HEK293 (cell line): Measurements from ENCODE around the gene HEG1.

ENCODE experiments used
- CTCF ChIA-PET: fragments of 350-600 bp; formaldehyde crosslinking; extraction: SDS; loops from one replicate; lab custom pipeline; 2021; ENCODE audit warnings: antibody characterized with exemption; lab: Yijun Ruan, JAX
- POLR2A ChIA-PET: fragments of 300-600 bp; formaldehyde crosslinking; extraction: SDS; loops from one replicate; lab custom pipeline; 2020; ENCODE audit warnings: antibody characterized with exemption, inconsistent platforms; lab: Yijun Ruan, JAX
- H3K27ac ChIP-seq: fragments of 200-500 bp; sonication (Bioruptor generic); 2 replicates; pipeline ENCODE4 v1.5.1; 2014; ENCODE audit warnings: low read depth, low read length, control low read depth, inconsistent platforms; ENCODE audit errors: extremely low read depth
- H3K36me3 ChIP-seq, 2 experiments: fragments of 200-500 bp in 1 of 2; sonication (Bioruptor generic) in 1 of 2; 1 replicate in 1 of 2; 2 replicates in 1 of 2; pipeline ENCODE4 v1.5.1; 2014 to 2017; ENCODE audit warnings: inconsistent platforms in 2 of 2, low read length in 2 of 2; ENCODE audit not compliant: control insufficient read depth in 2 of 2, insufficient read depth in 1 of 2
- H3K4me1 ChIP-seq: fragments of 200-500 bp; sonication (Bioruptor generic); 2 replicates; pipeline ENCODE4 v1.5.1; 2014; ENCODE audit warnings: mild to moderate bottlenecking, low read length, inconsistent platforms; ENCODE audit not compliant: control insufficient read depth, insufficient read depth
- H3K4me3 ChIP-seq: 2 replicates; pipeline ENCODE4 v1.5.1; 2011; ENCODE audit warnings: low read depth, mild to moderate bottlenecking, control low read depth, low read length, moderate library complexity
- H3K9me3 ChIP-seq: fragments of 200-500 bp; sonication (Bioruptor generic); 2 replicates; pipeline ENCODE4 v1.5.1; 2014; ENCODE audit warnings: low read depth, low read length, inconsistent platforms; ENCODE audit not compliant: control insufficient read depth, insufficient read depth
- BCL11A ChIP-seq: fragments of 450-650 bp; formaldehyde crosslinking; IDR thresholded peaks from 2 replicates; pipeline ENCODE4 v1.5.1; 2016; ENCODE audit warnings: low read depth, missing biosample characterization, missing genetic modification characterization
- GLIS1 ChIP-seq: fragments of 450-650 bp; formaldehyde crosslinking; IDR thresholded peaks from 2 replicates; pipeline ENCODE4 v1.5.1; 2016; ENCODE audit warnings: missing biosample characterization, missing genetic modification characterization
- GLIS2 ChIP-seq: fragments of 450-650 bp; formaldehyde crosslinking; IDR thresholded peaks from 2 replicates; pipeline ENCODE4 v1.5.1; 2016; ENCODE audit warnings: missing biosample characterization, missing genetic modification characterization
- KLF17 ChIP-seq: fragments of 450-650 bp; formaldehyde crosslinking; IDR thresholded peaks from 2 replicates; pipeline ENCODE4 v1.5.1; 2016; ENCODE audit warnings: missing biosample characterization, missing genetic modification characterization
- MZF1 ChIP-seq: fragments of 450-650 bp; formaldehyde crosslinking; IDR thresholded peaks from 2 replicates; pipeline ENCODE4 v1.5.1; 2017; ENCODE audit warnings: missing biosample characterization, missing genetic modification characterization, borderline replicate concordance
- PRDM6 ChIP-seq: fragments of 450-650 bp; formaldehyde crosslinking; IDR thresholded peaks from 2 replicates; pipeline ENCODE4 v1.5.1; 2017; ENCODE audit warnings: missing biosample characterization, missing genetic modification characterization
- SP3 ChIP-seq: fragments of 450-650 bp; formaldehyde crosslinking; IDR thresholded peaks from 2 replicates; pipeline ENCODE4 v1.5.1; 2016; ENCODE audit warnings: missing biosample characterization, missing genetic modification characterization
- ZFHX2 ChIP-seq: fragments of 450-650 bp; formaldehyde crosslinking; conservative IDR thresholded peaks from 2 replicates; pipeline ENCODE4 v1.5.1; 2016; ENCODE audit warnings: missing biosample characterization, missing genetic modification characterization
- ZFP3 ChIP-seq: fragments of 450-650 bp; formaldehyde crosslinking; IDR thresholded peaks from 2 replicates; pipeline ENCODE4 v1.5.1; 2016; ENCODE audit warnings: low read depth, missing biosample characterization, missing genetic modification characterization
- ZFP37 ChIP-seq: fragments of 450-650 bp; formaldehyde crosslinking; IDR thresholded peaks from 2 replicates; pipeline ENCODE4 v1.5.1; 2016; ENCODE audit warnings: missing biosample characterization, missing genetic modification characterization
- ZIC2 ChIP-seq: fragments of 450-650 bp; formaldehyde crosslinking; IDR thresholded peaks from 2 replicates; pipeline ENCODE4 v1.5.1; 2016; ENCODE audit warnings: missing biosample characterization, missing genetic modification characterization
- ZNF138 ChIP-seq: fragments of 450-650 bp; formaldehyde crosslinking; IDR thresholded peaks from 2 replicates; pipeline ENCODE4 v1.5.1; 2016; ENCODE audit warnings: missing biosample characterization, missing genetic modification characterization, borderline replicate concordance
- ZNF140 ChIP-seq: fragments of 450-650 bp; formaldehyde crosslinking; IDR thresholded peaks from 2 replicates; pipeline ENCODE4 v1.5.1; 2016; ENCODE audit warnings: missing biosample characterization, missing genetic modification characterization
- ZNF155 ChIP-seq: fragments of 450-650 bp; formaldehyde crosslinking; IDR thresholded peaks from 2 replicates; pipeline ENCODE4 v1.5.1; 2016; ENCODE audit warnings: missing biosample characterization, missing genetic modification characterization
- ZNF19 ChIP-seq: fragments of 450-650 bp; formaldehyde crosslinking; IDR thresholded peaks from 2 replicates; pipeline ENCODE4; 2016; ENCODE audit warnings: missing biosample characterization, missing genetic modification characterization, low read depth
- ZNF202 ChIP-seq: fragments of 450-650 bp; formaldehyde crosslinking; IDR thresholded peaks from 2 replicates; pipeline ENCODE4 v1.5.1; 2016; ENCODE audit warnings: missing biosample characterization, missing genetic modification characterization, borderline replicate concordance
- ZNF23 ChIP-seq: fragments of 450-650 bp; formaldehyde crosslinking; IDR thresholded peaks from 2 replicates; pipeline ENCODE4 v1.5.1; 2016; ENCODE audit warnings: missing biosample characterization, missing genetic modification characterization, borderline replicate concordance
- ZNF292 ChIP-seq: fragments of 450-650 bp; formaldehyde crosslinking; IDR thresholded peaks from 2 replicates; pipeline ENCODE4 v1.5.1; 2016; ENCODE audit warnings: low read depth, missing biosample characterization, missing genetic modification characterization, borderline replicate concordance
- ZNF548 ChIP-seq: fragments of 450-650 bp; formaldehyde crosslinking; IDR thresholded peaks from 2 replicates; pipeline ENCODE4 v1.5.1; 2016; ENCODE audit warnings: missing biosample characterization, missing genetic modification characterization
- ZNF561 ChIP-seq: fragments of 450-650 bp; IDR thresholded peaks from 2 replicates; pipeline ENCODE4 v1.5.1; 2018; ENCODE audit warnings: missing biosample characterization, missing genetic modification characterization, borderline replicate concordance
- ZNF596 ChIP-seq: fragments of 450-650 bp; IDR thresholded peaks from 2 replicates; pipeline ENCODE4 v1.5.0; 2018; ENCODE audit warnings: missing biosample characterization, mild to moderate bottlenecking, missing genetic modification characterization, moderate library complexity
- ZNF660 ChIP-seq: fragments of 450-650 bp; IDR thresholded peaks from 2 replicates; pipeline ENCODE4 v1.5.1; 2018; ENCODE audit warnings: missing biosample characterization, mild to moderate bottlenecking, missing genetic modification characterization
- ZNF747 ChIP-seq: fragments of 450-650 bp; formaldehyde crosslinking; IDR thresholded peaks from 2 replicates; pipeline ENCODE4 v1.5.1; 2016; ENCODE audit warnings: missing biosample characterization, missing genetic modification characterization
- ZNF76 ChIP-seq: fragments of 450-650 bp; formaldehyde crosslinking; IDR thresholded peaks from 2 replicates; pipeline ENCODE4; 2016; ENCODE audit warnings: low read depth, missing biosample characterization, missing genetic modification characterization, borderline replicate concordance
- ZNF785 ChIP-seq: fragments of 450-650 bp; formaldehyde crosslinking; IDR thresholded peaks from 2 replicates; pipeline ENCODE4 v1.5.1; 2016; ENCODE audit warnings: missing biosample characterization, missing genetic modification characterization
- ZNF843 ChIP-seq: fragments of 450-650 bp; formaldehyde crosslinking; IDR thresholded peaks from 2 replicates; pipeline ENCODE4 v1.5.1; 2016; ENCODE audit warnings: missing biosample characterization, missing genetic modification characterization
- ZSCAN18 ChIP-seq: fragments of 450-650 bp; formaldehyde crosslinking; IDR thresholded peaks from 2 replicates; pipeline ENCODE4 v1.5.1; 2016; ENCODE audit warnings: missing biosample characterization, missing genetic modification characterization
- ZXDB ChIP-seq: fragments of 450-650 bp; formaldehyde crosslinking; IDR thresholded peaks from 2 replicates; pipeline ENCODE4 v1.5.1; 2016; ENCODE audit warnings: missing biosample characterization, missing genetic modification characterization

The HEG1 gene

GRCh38 chr3:124942613-124943012, 113.2 kb downstream of the HEG1 start (continued):
- TF ChIP-seq ZNF202 (no peak), GLIS2 (tag by site-specific recombination) (no peak), ZNF843 (tag by site-specific recombination) (no peak), ZNF76 (no peak), ZFP37 (tag by site-specific recombination) (no peak), PRDM6 (tag by site-specific recombination) (no peak), ZIC2 (tag by site-specific recombination) (no peak), GLIS1 (no peak)
- TF ChIP-seq, all 188 proteins: peak for 0

- Histone ChIP-seq H3K9me3 (no peaks in the 10 kb centered on the region), H3K4me1 (no peaks in the 10 kb centered on the region), H3K4me3 (no peak overlapping the region), H3K36me3 (no peaks in the 10 kb centered on the region), H3K27ac (no peak overlapping the region)
- ChIA-PET POLR2A (no interaction called here), CTCF (no interaction called here)
- no peak for TF ChIP-seq ZNF548
- no peak for TF ChIP-seq BCL11A (tag by site-specific recombination)
- no peak for TF ChIP-seq ZFHX2 (tag by site-specific recombination)
- TF ChIP-seq ZNF19 (tag by site-specific recombination): no peak
- no peak for TF ChIP-seq ZNF23 (tag by site-specific recombination)
- TF ChIP-seq ZNF202: no peak
- TF ChIP-seq ZNF596: no peak
- no peak for TF ChIP-seq ZXDB (tag by site-specific recombination)
- TF ChIP-seq ZNF138 (tag by site-specific recombination): no peak
- no peak for TF ChIP-seq ZNF660 (tag by site-specific recombination)
- no peak for TF ChIP-seq ZSCAN18 (tag by site-specific recombination)
- no peak for TF ChIP-seq ZNF747
Observed at GRCh38 chr3:124941771-124942170, 114.0 kb downstream of the HEG1 start.

- Histone ChIP-seq H3K27ac (no peak overlapping the region), H3K4me3 (no peak overlapping the region), H3K36me3 (no peaks in the 10 kb centered on the region), H3K4me1 (no peaks in the 10 kb centered on the region)
- CTCF ChIA-PET: interaction anchor here (0.8 to 1.3 kb wide), 2 partner anchors 16 to 38 kb away, joined by 3 to 8 read pairs; no protein-coding TSS in a partner anchor
- POLR2A ChIA-PET: no interaction called here
- TF ChIP-seq KLF17 (tag by site-specific recombination) (no peak), ZNF155 (tag by site-specific recombination) (no peak), ZNF292 (tag by site-specific recombination) (no peak), ZNF140 (tag by site-specific recombination) (no peak), SP3 (tag by site-specific recombination) (no peak), ZFP3 (tag by site-specific recombination) (no peak), ZNF785 (no peak), ZNF561 (tag by site-specific recombination) (no peak), MZF1 (tag by site-specific recombination) (no peak)
- TF ChIP-seq, all 188 proteins: peak for 0
- H3K9me3 ChIP-seq: no peaks in the 10 kb centered on the region
Observed at GRCh38 chr3:124939661-124940060, 116.1 kb downstream of the HEG1 start.
